ENCODE results near the gene FBXO10. TPM values are rescaled to one million over a fixed set of nuclear protein-coding genes. Genes with fewer than 3 reads are reported as not detected.

The FBXO10 gene
- total RNA-seq, 1 donor from 2014 or later, result 22.0 TPM

GRCh38 chr9:37495571-37495970, 80.6 kb downstream of the FBXO10 start:
- Mint-ChIP-seq H3K9me3 (ENCODE audit: low read depth) (no peaks in the 10 kb centered on the region), H3K27me3 (no peaks in the 10 kb centered on the region)

GRCh38 chr9:37491939-37492338, 84.2 kb downstream of the FBXO10 start:
- Mint-ChIP-seq H3K4me1 (ENCODE audit: low read depth) (peaks cover 3% of the 10 kb centered on the region), H3K36me3 (ENCODE audit: insufficient read depth) (peaks cover 19% of the 10 kb centered on the region), H3K27me3 (no peaks in the 10 kb centered on the region), H3K9me3 (ENCODE audit: low read depth) (no peaks in the 10 kb centered on the region), H3K27ac (no peak overlapping the region), H3K4me3 (ENCODE audit: low read depth) (no peak overlapping the region)
- DNase-seq (ENCODE audit: low spot score, unreplicated experiment), result no peak
- TF ChIP-seq CTCF (IDR thresholded peaks at IDR 0.05; ENCODE audit: unreplicated experiment), result no peak

More at GRCh38 chr9:37495571-37495970, 80.6 kb downstream of the FBXO10 start:
- no peak for DNase-seq (ENCODE audit: low spot score, unreplicated experiment)
- Mint-ChIP-seq H3K4me3 (ENCODE audit: low read depth) (no peak overlapping the region), H3K4me1 (ENCODE audit: low read depth) (no peaks in the 10 kb centered on the region), H3K36me3 (ENCODE audit: insufficient read depth) (peaks cover 17% of the 10 kb centered on the region), H3K27ac (no peak overlapping the region)
- no peak for TF ChIP-seq CTCF (IDR thresholded peaks at IDR 0.05; ENCODE audit: unreplicated experiment)

GRCh38 chr9:37486616-37487548, 89.3 kb downstream of the FBXO10 start:
- no peak for DNase-seq (ENCODE audit: low spot score, unreplicated experiment)
- H3K27ac Mint-ChIP-seq, result peak overlapping the region; percentile 51
- H3K36me3 Mint-ChIP-seq (ENCODE audit: insufficient read depth), result peaks cover 7% of the 10 kb centered on the region
- H3K27me3 Mint-ChIP-seq, result peaks cover under 1% of the 10 kb centered on the region
- peak overlapping the region; percentile 91 for H3K4me3 Mint-ChIP-seq (ENCODE audit: low read depth)
- no peaks in the 10 kb centered on the region for H3K9me3 Mint-ChIP-seq (ENCODE audit: low read depth)
- H3K4me1 Mint-ChIP-seq (ENCODE audit: low read depth), result peaks cover 18% of the 10 kb centered on the region
- no peak for TF ChIP-seq CTCF (IDR thresholded peaks at IDR 0.05; ENCODE audit: unreplicated experiment)

DNA sequence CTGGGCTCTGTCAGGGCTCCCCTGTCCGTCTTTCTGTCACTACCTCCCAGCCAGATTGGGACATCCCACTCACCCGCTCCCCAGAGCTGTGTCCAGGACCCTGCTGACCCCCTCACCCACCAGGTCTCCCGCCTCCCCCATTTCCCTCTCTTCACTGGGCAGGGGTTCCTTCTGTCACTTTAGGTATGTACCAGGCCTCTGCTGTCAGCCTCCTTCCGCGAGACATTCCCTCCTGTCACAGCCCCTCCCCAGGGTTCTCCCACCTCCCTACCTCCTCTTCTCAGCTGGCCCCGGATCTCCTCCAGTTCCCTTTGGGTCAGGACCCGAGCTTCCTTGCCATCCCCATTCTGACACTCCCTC, 89.9 kb downstream of the FBXO10 start:
- no peak for DNase-seq (ENCODE audit: low spot score, unreplicated experiment)
- Mint-ChIP-seq H3K4me3 (ENCODE audit: low read depth) (peak overlapping the region; percentile 91), H3K36me3 (ENCODE audit: insufficient read depth) (peaks cover 7% of the 10 kb centered on the region), H3K9me3 (ENCODE audit: low read depth) (no peaks in the 10 kb centered on the region), H3K4me1 (ENCODE audit: low read depth) (peaks cover 18% of the 10 kb centered on the region), H3K27me3 (peaks cover 6% of the 10 kb centered on the region), H3K27ac (peak overlapping the region; percentile 40)
- no peak for TF ChIP-seq CTCF (IDR thresholded peaks at IDR 0.05; ENCODE audit: unreplicated experiment)

- DNase-seq (ENCODE audit: low spot score, unreplicated experiment), result peak; percentile 89
- H3K4me1 Mint-ChIP-seq (ENCODE audit: low read depth), result peaks cover 18% of the 10 kb centered on the region
Observed at GRCh38 chr9:37485389-37486255, 90.6 kb downstream of the FBXO10 start, which contains the start of gene POLR1E. Gene POLR1E, plus strand, starts transcription at chr9:37485948. Its CDS starts 100 bp downstream, at chr9:37486048.

More at GRCh38 chr9:37485389-37486255, 90.6 kb downstream of the FBXO10 start, which contains the start of gene POLR1E:
- H3K27ac Mint-ChIP-seq, result peak within 1 kb of the TSS; percentile 84
- H3K9me3 Mint-ChIP-seq (ENCODE audit: low read depth), result no peaks in the 10 kb centered on the region
- peak within 1 kb of the TSS; percentile 91 for H3K4me3 Mint-ChIP-seq (ENCODE audit: low read depth)
- H3K27me3 Mint-ChIP-seq, result peaks cover 6% of the 10 kb centered on the region
- TF ChIP-seq CTCF (IDR thresholded peaks at IDR 0.05; ENCODE audit: unreplicated experiment), result no peak
- peaks cover 5% of the 10 kb centered on the region for H3K36me3 Mint-ChIP-seq (ENCODE audit: insufficient read depth)

Data from progenitor cell of endocrine pancreas (in vitro differentiated cells).